ENCODE data around the gene KRTAP20-4.

Gene KRTAP20-4

DNA sequence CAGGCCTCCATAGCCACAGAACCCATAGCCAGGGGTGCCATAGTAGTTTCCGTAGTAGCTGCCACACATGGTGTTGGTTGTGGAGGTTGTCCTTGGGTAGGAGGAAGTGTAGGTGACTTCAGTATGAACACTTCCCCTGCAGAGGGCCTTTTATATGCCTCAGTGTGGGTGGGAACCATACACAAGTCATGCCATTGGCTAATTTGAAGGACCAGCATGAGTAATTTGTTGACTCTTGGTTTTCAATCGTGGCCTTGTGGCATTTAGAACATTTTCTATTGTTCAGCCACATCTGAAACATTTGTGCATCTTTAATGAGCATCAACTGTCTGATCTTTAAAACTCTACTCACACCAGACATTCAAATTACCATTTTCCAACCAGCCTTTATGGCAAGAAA lies 6.6 kb upstream of the KRTAP20-4 start, which contains the start of gene KRTAP6-1:
TSS of gene KRTAP6-1 (minus strand) at position 95 of the 400 bp plus-strand sequence. CDS start at position 69, 26 bp downstream.
- Histone ChIP-seq H3K9ac (ENCODE audit: low read length in 2 of 2) (no peak within 1 kb of the TSS), H3K4me3 (ENCODE audit: low read length in 2 of 2) (no peak within 1 kb of the TSS), H3K27ac (ENCODE audit: low read length) (no peak within 1 kb of the TSS), H3K4me1 (ENCODE audit: control insufficient read depth, insufficient read depth, low read length) (no peaks in the 10 kb centered on the region), H3K36me3 (ENCODE audit: control insufficient read depth in 2 of 2, insufficient read depth in 2 of 2, low read length in 2 of 2) (no peaks in the 10 kb centered on the region), H3K9me3 (ENCODE audit: control insufficient read depth in 2 of 2, low read length in 2 of 2) (no peaks in the 10 kb centered on the region), H3K27me3 (ENCODE audit: control insufficient read depth in 1 of 2, insufficient read depth in 2 of 2, low read length in 2 of 2) (no peaks in the 10 kb centered on the region)

DNA sequence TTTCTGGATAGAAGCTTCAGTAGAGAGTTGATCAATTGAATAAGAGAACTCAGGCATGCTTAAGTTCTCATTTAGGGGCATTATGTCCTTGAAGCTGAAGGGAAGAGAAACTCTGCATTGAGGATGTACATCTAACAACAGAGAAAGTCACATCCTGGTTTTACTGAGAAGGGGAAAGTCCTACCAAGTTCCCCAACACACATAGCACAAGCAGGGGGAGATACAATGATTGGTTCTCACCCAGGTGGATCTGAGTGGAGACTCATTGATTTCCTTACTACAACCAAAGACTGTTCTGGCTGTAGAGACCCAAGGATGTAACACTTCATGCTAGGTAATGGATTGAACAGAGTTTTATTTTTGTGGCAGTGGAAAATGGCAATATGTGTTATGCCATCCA lies 5.2 kb upstream of the KRTAP20-4 start:
- Histone ChIP-seq H3K27me3 (ENCODE audit: control insufficient read depth in 1 of 2, insufficient read depth in 2 of 2, low read length in 2 of 2) (no peaks in the 10 kb centered on the region), H3K4me3 (ENCODE audit: low read length in 2 of 2) (no peak overlapping the region), H3K4me1 (ENCODE audit: control insufficient read depth, insufficient read depth, low read length) (no peaks in the 10 kb centered on the region), H3K27ac (ENCODE audit: low read length) (no peak overlapping the region), H3K9me3 (ENCODE audit: control insufficient read depth in 2 of 2, low read length in 2 of 2) (no peaks in the 10 kb centered on the region), H3K9ac (ENCODE audit: low read length in 2 of 2) (no peak overlapping the region), H3K36me3 (ENCODE audit: control insufficient read depth in 2 of 2, insufficient read depth in 2 of 2, low read length in 2 of 2) (no peaks in the 10 kb centered on the region)

DNA sequence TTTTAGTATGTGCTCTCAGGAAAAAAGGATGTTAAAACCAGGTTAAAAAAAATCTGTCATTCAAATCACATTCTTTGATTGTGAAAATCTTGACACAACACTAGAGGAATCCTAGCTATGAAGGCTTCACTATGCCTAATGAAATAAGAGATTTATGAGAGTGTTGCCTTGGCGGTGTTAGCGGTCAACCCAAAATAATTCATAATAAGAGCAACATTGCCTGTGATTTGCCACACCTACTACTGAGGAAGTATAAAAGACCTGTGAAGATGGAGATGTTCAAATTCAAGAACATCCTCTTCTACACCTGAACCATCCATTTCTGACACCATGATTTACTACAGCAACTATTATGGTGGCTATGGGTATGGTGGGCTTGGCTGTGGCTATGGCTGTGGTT lies 4.3 kb upstream of the KRTAP20-4 start, which contains the start of gene KRTAP20-1:
TSS of gene KRTAP20-1 (plus strand) at position 301 of the 400 bp plus-strand sequence. CDS start at position 331, 30 bp downstream.
- Histone ChIP-seq H3K9ac (ENCODE audit: low read length in 2 of 2) (no peak within 1 kb of the TSS), H3K4me3 (ENCODE audit: low read length in 2 of 2) (no peak within 1 kb of the TSS), H3K36me3 (ENCODE audit: control insufficient read depth in 2 of 2, insufficient read depth in 2 of 2, low read length in 2 of 2) (no peaks in the 10 kb centered on the region), H3K4me1 (ENCODE audit: control insufficient read depth, insufficient read depth, low read length) (no peaks in the 10 kb centered on the region), H3K9me3 (ENCODE audit: control insufficient read depth in 2 of 2, low read length in 2 of 2) (no peaks in the 10 kb centered on the region), H3K27me3 (ENCODE audit: control insufficient read depth in 1 of 2, insufficient read depth in 2 of 2, low read length in 2 of 2) (no peaks in the 10 kb centered on the region), H3K27ac (ENCODE audit: low read length) (no peak within 1 kb of the TSS)

- Histone ChIP-seq H3K36me3 (ENCODE audit: control insufficient read depth in 2 of 2, insufficient read depth in 2 of 2, low read length in 2 of 2) (no peaks in the 10 kb centered on the region), H3K27ac (ENCODE audit: low read length) (no peak overlapping the region), H3K4me3 (ENCODE audit: low read length in 2 of 2) (no peak overlapping the region), H3K27me3 (ENCODE audit: control insufficient read depth in 1 of 2, insufficient read depth in 2 of 2, low read length in 2 of 2) (no peaks in the 10 kb centered on the region), H3K9ac (ENCODE audit: low read length in 2 of 2) (no peak overlapping the region), H3K9me3 (ENCODE audit: control insufficient read depth in 2 of 2, low read length in 2 of 2) (no peaks in the 10 kb centered on the region), H3K4me1 (ENCODE audit: control insufficient read depth, insufficient read depth, low read length) (no peaks in the 10 kb centered on the region)
Observed at GRCh38 chr21:30620080-30620479, 347 bp upstream of the KRTAP20-4 start.

- Histone ChIP-seq H3K4me1 (ENCODE audit: control insufficient read depth, insufficient read depth, low read length) (no peaks in the 10 kb centered on the region), H3K4me3 (ENCODE audit: low read length in 2 of 2) (no peak overlapping the region), H3K9ac (ENCODE audit: low read length in 2 of 2) (no peak overlapping the region), H3K36me3 (ENCODE audit: control insufficient read depth in 2 of 2, insufficient read depth in 2 of 2, low read length in 2 of 2) (no peaks in the 10 kb centered on the region), H3K9me3 (ENCODE audit: control insufficient read depth in 2 of 2, low read length in 2 of 2) (no peaks in the 10 kb centered on the region), H3K27me3 (ENCODE audit: control insufficient read depth in 1 of 2, insufficient read depth in 2 of 2, low read length in 2 of 2) (no peaks in the 10 kb centered on the region), H3K27ac (ENCODE audit: low read length) (no peak overlapping the region)
Observed at GRCh38 chr21:30623362-30623761, 2.9 kb downstream of the KRTAP20-4 start.

- no peak overlapping the region for H3K27ac ChIP-seq (ENCODE audit: low read length)
- H3K4me3 ChIP-seq (ENCODE audit: low read length in 2 of 2), result no peak overlapping the region
- H3K4me1 ChIP-seq (ENCODE audit: control insufficient read depth, insufficient read depth, low read length), result no peaks in the 10 kb centered on the region
- no peaks in the 10 kb centered on the region for H3K27me3 ChIP-seq (ENCODE audit: control insufficient read depth in 1 of 2, insufficient read depth in 2 of 2, low read length in 2 of 2)
- no peaks in the 10 kb centered on the region for H3K9me3 ChIP-seq (ENCODE audit: control insufficient read depth in 2 of 2, low read length in 2 of 2)
- no peak overlapping the region for H3K9ac ChIP-seq (ENCODE audit: low read length in 2 of 2)
- H3K36me3 ChIP-seq (ENCODE audit: control insufficient read depth in 2 of 2, insufficient read depth in 2 of 2, low read length in 2 of 2), result no peaks in the 10 kb centered on the region
Observed at GRCh38 chr21:30625449-30626165, 5.2 kb downstream of the KRTAP20-4 start.

- no peaks in the 10 kb centered on the region for H3K36me3 ChIP-seq (ENCODE audit: control insufficient read depth in 2 of 2, insufficient read depth in 2 of 2, low read length in 2 of 2)
- H3K4me3 ChIP-seq (ENCODE audit: low read length in 2 of 2), result no peak overlapping the region
- no peaks in the 10 kb centered on the region for H3K4me1 ChIP-seq (ENCODE audit: control insufficient read depth, insufficient read depth, low read length)
- no peaks in the 10 kb centered on the region for H3K27me3 ChIP-seq (ENCODE audit: control insufficient read depth in 1 of 2, insufficient read depth in 2 of 2, low read length in 2 of 2)
- no peak overlapping the region for H3K27ac ChIP-seq (ENCODE audit: low read length)
- no peaks in the 10 kb centered on the region for H3K9me3 ChIP-seq (ENCODE audit: control insufficient read depth in 2 of 2, low read length in 2 of 2)
- no peak overlapping the region for H3K9ac ChIP-seq (ENCODE audit: low read length in 2 of 2)
Observed at GRCh38 chr21:30628109-30628508, 7.7 kb downstream of the KRTAP20-4 start.

DNA sequence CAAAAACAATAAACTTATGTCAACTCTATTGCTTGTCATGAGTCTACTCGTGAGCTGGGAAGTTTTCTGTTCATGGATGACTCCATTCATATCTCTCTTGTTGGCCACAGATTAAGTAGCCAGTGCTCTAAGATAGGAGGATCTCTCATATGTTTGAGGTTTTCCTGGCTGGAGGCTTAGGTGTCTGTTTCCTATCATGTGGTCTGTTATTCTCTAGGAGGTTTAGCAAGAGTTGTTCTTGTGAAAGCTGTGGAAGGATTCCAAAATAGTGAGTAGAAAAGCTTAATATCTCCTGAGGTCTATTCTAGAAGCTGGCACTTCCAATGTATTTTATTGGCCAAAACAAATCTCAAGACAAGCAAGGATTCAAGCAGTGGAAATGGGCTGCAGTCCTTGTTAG lies 8.8 kb downstream of the KRTAP20-4 start:
- Histone ChIP-seq H3K4me1 (ENCODE audit: control insufficient read depth, insufficient read depth, low read length) (no peaks in the 10 kb centered on the region), H3K9me3 (ENCODE audit: control insufficient read depth in 2 of 2, low read length in 2 of 2) (no peaks in the 10 kb centered on the region), H3K36me3 (ENCODE audit: control insufficient read depth in 2 of 2, insufficient read depth in 2 of 2, low read length in 2 of 2) (no peaks in the 10 kb centered on the region), H3K4me3 (ENCODE audit: low read length in 2 of 2) (no peak overlapping the region), H3K9ac (ENCODE audit: low read length in 2 of 2) (no peak overlapping the region), H3K27ac (ENCODE audit: low read length) (no peak overlapping the region), H3K27me3 (ENCODE audit: control insufficient read depth in 1 of 2, insufficient read depth in 2 of 2, low read length in 2 of 2) (no peaks in the 10 kb centered on the region)

DNA sequence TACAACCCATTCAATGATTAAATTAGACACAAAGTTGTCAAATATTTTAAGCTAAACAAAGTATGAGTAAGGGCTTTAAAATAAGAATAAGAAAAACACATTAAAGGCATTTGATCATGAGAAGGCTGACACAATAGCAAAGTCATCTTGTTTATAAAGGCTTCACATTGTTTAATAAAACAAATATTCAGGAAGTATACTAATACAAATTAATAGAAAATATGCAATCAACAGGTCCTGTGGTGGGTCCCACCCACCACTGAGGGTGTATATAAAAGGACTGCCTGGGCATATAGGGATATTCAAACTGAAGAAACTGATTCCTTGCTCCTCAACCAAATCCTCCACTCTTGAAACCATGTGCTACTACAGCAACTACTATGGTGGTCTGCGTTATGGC lies 14.5 kb downstream of the KRTAP20-4 start, which contains the start of gene KRTAP20-2:
TSS of gene KRTAP20-2 (plus strand) at position 301 of the 400 bp plus-strand sequence. CDS start at position 359, 58 bp downstream.
- H3K4me1 ChIP-seq (ENCODE audit: control insufficient read depth, insufficient read depth, low read length), result no peaks in the 10 kb centered on the region
- no peak within 1 kb of the TSS for H3K27ac ChIP-seq (ENCODE audit: low read length)
- no peaks in the 10 kb centered on the region for H3K27me3 ChIP-seq (ENCODE audit: control insufficient read depth in 1 of 2, insufficient read depth in 2 of 2, low read length in 2 of 2)
- peaks cover 0 to 3% of the 10 kb centered on the region in 2 donors for H3K9me3 ChIP-seq (ENCODE audit: control insufficient read depth in 2 of 2, low read length in 2 of 2)
- no peak within 1 kb of the TSS for H3K9ac ChIP-seq (ENCODE audit: low read length in 2 of 2)
- no peak within 1 kb of the TSS for H3K4me3 ChIP-seq (ENCODE audit: low read length in 2 of 2)
- no peaks in the 10 kb centered on the region for H3K36me3 ChIP-seq (ENCODE audit: control insufficient read depth in 2 of 2, insufficient read depth in 2 of 2, low read length in 2 of 2)

- Histone ChIP-seq H3K9me3 (ENCODE audit: control insufficient read depth in 2 of 2, low read length in 2 of 2) (peaks cover 0 to 5% of the 10 kb centered on the region in 2 donors), H3K9ac (ENCODE audit: low read length in 2 of 2) (no peak overlapping the region), H3K4me1 (ENCODE audit: control insufficient read depth, insufficient read depth, low read length) (no peaks in the 10 kb centered on the region), H3K27ac (ENCODE audit: low read length) (no peak overlapping the region), H3K36me3 (ENCODE audit: control insufficient read depth in 2 of 2, insufficient read depth in 2 of 2, low read length in 2 of 2) (no peaks in the 10 kb centered on the region), H3K4me3 (ENCODE audit: low read length in 2 of 2) (no peak overlapping the region), H3K27me3 (ENCODE audit: control insufficient read depth in 1 of 2, insufficient read depth in 2 of 2, low read length in 2 of 2) (no peaks in the 10 kb centered on the region)
Observed at GRCh38 chr21:30638686-30639085, 18.3 kb downstream of the KRTAP20-4 start.

DNA sequence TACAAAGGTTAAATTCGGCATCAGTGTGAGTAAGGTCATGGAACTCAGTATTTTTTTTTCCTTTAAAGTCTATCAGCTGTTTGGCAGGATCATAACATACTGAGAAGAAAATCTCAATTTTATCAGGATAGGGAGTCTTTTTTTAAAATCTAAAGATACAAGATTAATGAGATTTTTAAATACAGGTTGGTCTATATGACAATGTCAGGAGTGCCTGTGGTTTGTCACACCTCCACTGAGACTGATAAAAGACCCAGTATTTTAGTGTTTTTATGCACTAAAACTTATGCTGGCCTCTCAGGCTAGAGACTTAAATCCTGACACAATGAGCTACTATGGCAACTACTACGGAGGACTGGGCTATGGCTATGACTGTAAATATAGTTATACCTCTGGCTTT lies 22.1 kb downstream of the KRTAP20-4 start, which contains the start of gene KRTAP20-3:
TSS of gene KRTAP20-3 (plus strand) at position 301 of the 400 bp plus-strand sequence.
- Histone ChIP-seq H3K9ac (ENCODE audit: low read length in 2 of 2) (no peak within 1 kb of the TSS), H3K4me1 (ENCODE audit: control insufficient read depth, insufficient read depth, low read length) (no peaks in the 10 kb centered on the region), H3K4me3 (ENCODE audit: low read length in 2 of 2) (no peak within 1 kb of the TSS), H3K9me3 (ENCODE audit: control insufficient read depth in 2 of 2, low read length in 2 of 2) (peaks cover 0 to 5% of the 10 kb centered on the region in 2 donors), H3K27me3 (ENCODE audit: control insufficient read depth in 1 of 2, insufficient read depth in 2 of 2, low read length in 2 of 2) (no peaks in the 10 kb centered on the region), H3K36me3 (ENCODE audit: control insufficient read depth in 2 of 2, insufficient read depth in 2 of 2, low read length in 2 of 2) (no peaks in the 10 kb centered on the region), H3K27ac (ENCODE audit: low read length) (no peak within 1 kb of the TSS)

Measured in stomach smooth muscle (tissue), 2 donors.